H9 (cell line): ENCODE results near the gene UPK1A. TPM values are rescaled to one million over a fixed set of nuclear protein-coding genes. Genes with fewer than 3 reads are reported as not detected.
A peak's percentile ranks its signal among the peaks of the same experiment; 100 is the strongest.

ENCODE experiments used
- DNase-seq: peaks from one replicate; pipeline ENCODE4 v3.0.0-alpha.2; 2017
- H2AFZ ChIP-seq: one replicate; pipeline ENCODE4 v1.6.1; 2013; ENCODE audit warnings: mild to moderate bottlenecking, low read length, control low read depth, moderate library complexity
- H2AK5ac ChIP-seq: 2 replicates; pipeline ENCODE4 v1.6.1; 2013; ENCODE audit warnings: low read length, control low read depth, mixed read lengths; ENCODE audit not compliant: insufficient read length
- H2BK120ac ChIP-seq: one replicate; pipeline ENCODE4 v1.6.1; 2013; ENCODE audit warnings: low read depth, mild to moderate bottlenecking, low read length, control low read depth, inconsistent platforms; ENCODE audit not compliant: poor library complexity, severe bottlenecking
- H2BK12ac ChIP-seq: 2 replicates; pipeline ENCODE4 v1.6.1; 2013; ENCODE audit warnings: low read length, control low read depth, mixed read lengths, low read depth; ENCODE audit not compliant: insufficient read length
- H2BK15ac ChIP-seq: 2 replicates; pipeline ENCODE4 v1.6.1; 2013; ENCODE audit warnings: low read depth, low read length, control low read depth
- H2BK20ac ChIP-seq: one replicate; pipeline ENCODE4 v1.6.1; 2013; ENCODE audit warnings: low read depth, mild to moderate bottlenecking, low read length, control low read depth, inconsistent platforms; ENCODE audit not compliant: poor library complexity, severe bottlenecking
- H2BK5ac ChIP-seq: 2 replicates; pipeline ENCODE4 v1.6.1; 2013; ENCODE audit warnings: low read length, control low read depth, mixed read lengths; ENCODE audit not compliant: insufficient read length
- H3K14ac ChIP-seq: 2 replicates; pipeline ENCODE4 v1.6.1; 2013; ENCODE audit warnings: low read length, control low read depth; ENCODE audit not compliant: insufficient read depth
- H3K18ac ChIP-seq: 2 replicates; pipeline ENCODE4 v1.6.1; 2013; ENCODE audit warnings: low read depth, mild to moderate bottlenecking, mixed read lengths, low read length, control low read depth; ENCODE audit not compliant: insufficient read length
- H3K23ac ChIP-seq: 2 replicates; pipeline ENCODE4 v1.6.1; 2013; ENCODE audit warnings: low read length, control low read depth, mixed read lengths, low read depth; ENCODE audit not compliant: insufficient read length
- H3K23me2 ChIP-seq: 2 replicates; pipeline ENCODE4 v1.6.1; 2013; ENCODE audit warnings: low read depth, mild to moderate bottlenecking, mixed read lengths, low read length, control low read depth; ENCODE audit not compliant: insufficient read length, poor library complexity, severe bottlenecking
- H3K27ac ChIP-seq: 2 replicates; pipeline ENCODE4 v1.5.1; 2013; ENCODE audit warnings: low read length, control low read depth, mixed read lengths, low read depth; ENCODE audit not compliant: insufficient read length
- H3K27me3 ChIP-seq: 2 replicates; pipeline ENCODE4 v1.6.1; 2013; ENCODE audit warnings: low read length, control low read depth, inconsistent platforms; ENCODE audit not compliant: insufficient read depth
- H3K4ac ChIP-seq: 2 replicates; pipeline ENCODE4 v1.6.1; 2013; ENCODE audit warnings: low read depth, mild to moderate bottlenecking, control low read depth, inconsistent platforms, low read length, moderate library complexity
- H3K4me1 ChIP-seq: 2 replicates; pipeline ENCODE4 v1.6.1; 2013; ENCODE audit warnings: low read length, control low read depth, inconsistent platforms; ENCODE audit not compliant: insufficient read depth
- H3K4me2 ChIP-seq: 2 replicates; pipeline ENCODE4 v1.6.1; 2013; ENCODE audit warnings: low read length, control low read depth, mixed read lengths; ENCODE audit not compliant: insufficient read length, insufficient read depth
- H3K56ac ChIP-seq: 2 replicates; pipeline ENCODE4 v1.6.1; 2013; ENCODE audit warnings: low read depth, mild to moderate bottlenecking, mixed read lengths, low read length, control low read depth; ENCODE audit not compliant: insufficient read length
- H3K79me1 ChIP-seq: 2 replicates; pipeline ENCODE4 v1.6.1; 2013; ENCODE audit warnings: low read depth, mild to moderate bottlenecking, moderate library complexity, low read length, control low read depth, inconsistent platforms; ENCODE audit not compliant: insufficient read depth, poor library complexity, severe bottlenecking
- H3K79me2 ChIP-seq: 2 replicates; pipeline ENCODE4 v1.6.1; 2013; ENCODE audit warnings: low read length, control low read depth, inconsistent platforms; ENCODE audit not compliant: insufficient read depth
- H3K9ac ChIP-seq: 2 replicates; pipeline ENCODE4 v1.6.1; 2013; ENCODE audit warnings: low read length, control low read depth, mixed read lengths; ENCODE audit not compliant: insufficient read length; ENCODE audit errors: extremely low read depth
- H3K9me3 ChIP-seq: one replicate; pipeline ENCODE4 v1.6.1; 2013; ENCODE audit warnings: low read depth, low read length, inconsistent platforms; ENCODE audit not compliant: control insufficient read depth
- H3T11ph ChIP-seq: one replicate; pipeline ENCODE4 v1.6.1; 2013; ENCODE audit warnings: mild to moderate bottlenecking, low read length, control low read depth, inconsistent platforms
- H4K20me1 ChIP-seq: one replicate; pipeline ENCODE4 v1.6.1; 2013; ENCODE audit not compliant: control insufficient read depth, insufficient read length, insufficient read depth
- H4K5ac ChIP-seq: 2 replicates; pipeline ENCODE4 v1.6.1; 2013; ENCODE audit warnings: low read depth, mild to moderate bottlenecking, mixed read lengths, low read length, control low read depth; ENCODE audit not compliant: insufficient read length
- H4K8ac ChIP-seq: replicated peaks from 2 replicates; pipeline ENCODE4 v1.6.1; 2013; ENCODE audit warnings: low read length, control low read depth, mixed read lengths, low read depth; ENCODE audit not compliant: insufficient read length
- H4K91ac ChIP-seq: 2 replicates; pipeline ENCODE4 v1.6.1; 2013; ENCODE audit warnings: low read depth, mild to moderate bottlenecking, moderate library complexity, mixed read lengths, low read length, control low read depth; ENCODE audit not compliant: insufficient read length
- H3K27ac Mint-ChIP-seq, 3 experiments: 2 replicates in 2 of 3; 3 replicates in 1 of 3; pipeline ENCODE4 v1.8.0; 2020 to 2021; ENCODE audit warnings: mixed read lengths in 3 of 3, mild to moderate bottlenecking in 1 of 3, moderate library complexity in 1 of 3
- H3K27me3 Mint-ChIP-seq: 2 replicates; pipeline ENCODE4 v1.8.0; 2021; ENCODE audit warnings: low read depth, mild to moderate bottlenecking, moderate library complexity, mixed read lengths
- H3K36me3 Mint-ChIP-seq, 3 experiments: 2 replicates in 2 of 3; 3 replicates in 1 of 3; pipeline ENCODE4 v1.8.0; 2020 to 2021; ENCODE audit warnings: low read depth in 3 of 3, mixed read lengths in 3 of 3; ENCODE audit not compliant: insufficient read depth in 1 of 3
- H3K4me1 Mint-ChIP-seq, 2 experiments: 2 replicates each; pipeline ENCODE4 v1.8.0; 2020; ENCODE audit warnings: mixed read lengths in 2 of 2
- H3K4me3 Mint-ChIP-seq, 2 experiments: 2 replicates in 1 of 2; 3 replicates in 1 of 2; pipeline ENCODE4 v1.8.0; 2020 to 2021; ENCODE audit warnings: mild to moderate bottlenecking in 2 of 2, mixed read lengths in 2 of 2, moderate library complexity in 1 of 2
- H3K9me3 Mint-ChIP-seq, 2 experiments: 2 replicates in 1 of 2; 3 replicates in 1 of 2; pipeline ENCODE4 v1.8.0; 2020; ENCODE audit warnings: mild to moderate bottlenecking in 2 of 2, mixed read lengths in 2 of 2, moderate library complexity in 1 of 2
- WGBS: extraction: QIAGEN DNeasy Blood & Tissue Kit; methylation state at CpG from one replicate; pipeline ENCODE4 v1.1.7; 2013; ENCODE audit warnings: missing lambda C conversion rate, low lambda C conversion rate, mixed read lengths; ENCODE audit not compliant: insufficient read length; ENCODE audit errors: extremely low coverage; 5-methylcytosine and 5-hydroxymethylcytosine counted together
- total RNA-seq: library from RNA; stranded (reverse); gene quantifications from 2 replicates; pipeline ENCODE4 v1.2.1, GENCODE V29; 2021
- TF ChIP-seq, protein P1 (sequence below): fragments of 200-600 bp; sonication (generic); conservative IDR thresholded peaks from 3 replicates; pipeline ENCODE4 v1.8.0; 2021; ENCODE audit warnings: antibody characterized with exemption, mild to moderate bottlenecking

The UPK1A gene
- total RNA-seq, 1 experiment from 2014 or later = 4.3 TPM

DNA sequence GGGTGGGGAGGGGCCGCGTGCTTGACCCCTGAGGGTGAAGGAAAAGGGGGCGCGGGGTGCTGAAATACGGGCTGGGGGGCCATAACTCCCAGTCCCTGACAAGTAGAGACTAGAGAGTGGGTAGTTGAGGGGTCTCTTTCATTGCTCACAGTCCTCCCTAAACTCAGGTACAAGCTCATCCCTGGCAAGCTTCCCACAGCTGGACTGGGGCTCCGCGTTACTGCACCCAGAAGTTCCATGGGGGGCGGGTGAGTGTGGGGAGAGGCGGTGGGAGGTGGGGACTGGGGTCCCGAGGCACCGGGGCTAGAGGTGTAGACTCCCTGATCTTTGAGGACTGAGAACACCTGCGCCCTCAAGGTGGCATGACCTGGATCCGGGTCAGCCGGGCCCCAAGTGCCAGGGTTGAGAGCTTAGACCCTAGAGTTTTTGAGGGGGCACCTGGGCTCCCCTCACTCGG, 23.5 kb upstream of the UPK1A start:
- no peak overlapping the region for H3T11ph ChIP-seq
- peaks cover 15% of the 10 kb centered on the region for H3K23me2 ChIP-seq
- H3K23ac ChIP-seq = no peak overlapping the region
- TF ChIP-seq, protein P1, sequence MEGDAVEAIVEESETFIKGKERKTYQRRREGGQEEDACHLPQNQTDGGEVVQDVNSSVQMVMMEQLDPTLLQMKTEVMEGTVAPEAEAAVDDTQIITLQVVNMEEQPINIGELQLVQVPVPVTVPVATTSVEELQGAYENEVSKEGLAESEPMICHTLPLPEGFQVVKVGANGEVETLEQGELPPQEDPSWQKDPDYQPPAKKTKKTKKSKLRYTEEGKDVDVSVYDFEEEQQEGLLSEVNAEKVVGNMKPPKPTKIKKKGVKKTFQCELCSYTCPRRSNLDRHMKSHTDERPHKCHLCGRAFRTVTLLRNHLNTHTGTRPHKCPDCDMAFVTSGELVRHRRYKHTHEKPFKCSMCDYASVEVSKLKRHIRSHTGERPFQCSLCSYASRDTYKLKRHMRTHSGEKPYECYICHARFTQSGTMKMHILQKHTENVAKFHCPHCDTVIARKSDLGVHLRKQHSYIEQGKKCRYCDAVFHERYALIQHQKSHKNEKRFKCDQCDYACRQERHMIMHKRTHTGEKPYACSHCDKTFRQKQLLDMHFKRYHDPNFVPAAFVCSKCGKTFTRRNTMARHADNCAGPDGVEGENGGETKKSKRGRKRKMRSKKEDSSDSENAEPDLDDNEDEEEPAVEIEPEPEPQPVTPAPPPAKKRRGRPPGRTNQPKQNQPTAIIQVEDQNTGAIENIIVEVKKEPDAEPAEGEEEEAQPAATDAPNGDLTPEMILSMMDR = no peak
- H3K56ac ChIP-seq = no peak overlapping the region
- no peak overlapping the region for H2BK120ac ChIP-seq
- H3K4me2 ChIP-seq = peak overlapping the region; percentile 82
- no peak overlapping the region for H2BK5ac ChIP-seq
- Mint-ChIP-seq H3K4me1 (peaks cover 34 to 42% of the 10 kb centered on the region in 2 experiments), H3K4me3 (peak overlapping the region; percentile 66 to 91), H3K9me3 (no peaks in the 10 kb centered on the region; a peak in 1 of 5 replicates), H3K27ac (no peak overlapping the region), H3K27me3 (peaks cover 24% of the 10 kb centered on the region), H3K36me3 (peaks cover 0 to 4% (median under 1%) of the 10 kb centered on the region in 3 experiments; a peak in 5 of 7 replicates)
- H3K14ac ChIP-seq = peak overlapping the region; percentile 4; the same call in 1 of the 2 replicates
- no peak overlapping the region for H3K9ac ChIP-seq
- H3K27ac ChIP-seq = no peak overlapping the region
- H2BK15ac ChIP-seq = no peak overlapping the region
- no peak overlapping the region for H2BK12ac ChIP-seq
- no peak overlapping the region for H2AFZ ChIP-seq
- H3K79me2 ChIP-seq = no peaks in the 10 kb centered on the region
- no CpG with 5 or more reads among the region's 15 CpGs for WGBS
- peak overlapping the region; percentile 46 for H3K18ac ChIP-seq
- no peak for DNase-seq
- H4K91ac ChIP-seq = no peak overlapping the region
- no peak overlapping the region for H4K8ac ChIP-seq
- H3K79me1 ChIP-seq = no peaks in the 10 kb centered on the region
- H2AK5ac ChIP-seq = no peak overlapping the region
- H4K5ac ChIP-seq = no peak overlapping the region
- peaks cover 10% of the 10 kb centered on the region; the same call in 1 of the 2 replicates for H3K4me1 ChIP-seq
- no peak overlapping the region for H2BK20ac ChIP-seq
- H3K9me3 ChIP-seq = no peaks in the 10 kb centered on the region
- H3K4ac ChIP-seq = no peak overlapping the region
- no peaks in the 10 kb centered on the region for H4K20me1 ChIP-seq
- H3K27me3 ChIP-seq = no peaks in the 10 kb centered on the region; the same call in 1 of the 2 replicates
